GM12864 (cell line): Measurements from ENCODE around the gene PRKRIP1.

Source experiments
- DNase-seq: peaks from one replicate; pipeline ENCODE4 v3.0.0-alpha.2; 2011; ENCODE audit warnings: low read depth
- H3K4me3 ChIP-seq: 2 replicates; pipeline ENCODE4 v1.5.1; 2011; ENCODE audit warnings: mild to moderate bottlenecking, low read depth, low read length, control low read depth
- TF ChIP-seq, protein P1 (sequence below): IDR thresholded peaks from 2 replicates; pipeline ENCODE4 v1.5.1; 2011; ENCODE audit warnings: low read depth, mild to moderate bottlenecking, moderate library complexity, low read length, control low read depth, inconsistent platforms; ENCODE audit errors: missing control alignments

The PRKRIP1 gene

DNA sequence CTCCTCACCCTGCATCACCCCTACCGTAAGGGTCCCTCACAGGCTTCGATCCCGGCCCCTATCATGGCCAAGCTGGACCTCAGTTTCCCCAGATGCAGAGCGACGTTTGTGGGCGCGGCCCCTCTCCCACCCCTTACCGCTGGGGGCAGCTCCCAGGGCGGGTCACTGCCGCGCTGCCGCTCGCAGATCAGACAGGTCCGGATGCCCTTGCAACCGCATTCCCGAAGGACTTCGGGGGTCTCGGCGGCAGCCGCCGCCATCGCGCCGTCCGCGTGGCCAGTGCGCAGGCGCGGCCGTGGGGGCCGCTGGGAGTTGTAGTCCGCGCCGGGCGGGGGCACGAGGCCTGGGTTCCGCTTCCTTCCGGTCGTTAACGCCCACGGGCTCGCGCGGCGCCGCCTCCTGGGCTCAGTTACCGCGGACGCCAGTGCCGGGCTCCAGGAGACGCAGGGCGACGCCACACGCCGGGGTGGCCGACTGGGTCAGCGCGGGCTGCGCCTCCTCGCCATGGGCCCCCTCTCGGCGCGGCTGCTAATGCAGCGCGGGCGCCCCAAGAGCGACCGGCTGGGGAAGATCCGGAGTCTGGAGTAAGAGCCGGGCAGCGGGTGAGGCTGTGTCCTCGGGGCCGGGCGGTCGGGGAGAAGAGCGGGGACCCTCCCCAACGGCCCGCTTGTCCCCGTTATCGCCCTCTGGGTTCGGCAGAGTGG is 68.6 kb downstream of the PRKRIP1 start, which contains the start of the genes ALKBH4 and LRWD1:
TSS of gene ALKBH4 (minus strand) at position 287 of the 704 bp plus-strand sequence. CDS start at position 260, 27 bp downstream.
TSS of gene LRWD1 (plus strand) at position 408 of the 704 bp plus-strand sequence. CDS start at position 505, 97 bp downstream.
- peak; percentile 83 for DNase-seq
- H3K4me3 ChIP-seq = peak within 1 kb of the TSS; percentile 95
- TF ChIP-seq, protein P1, sequence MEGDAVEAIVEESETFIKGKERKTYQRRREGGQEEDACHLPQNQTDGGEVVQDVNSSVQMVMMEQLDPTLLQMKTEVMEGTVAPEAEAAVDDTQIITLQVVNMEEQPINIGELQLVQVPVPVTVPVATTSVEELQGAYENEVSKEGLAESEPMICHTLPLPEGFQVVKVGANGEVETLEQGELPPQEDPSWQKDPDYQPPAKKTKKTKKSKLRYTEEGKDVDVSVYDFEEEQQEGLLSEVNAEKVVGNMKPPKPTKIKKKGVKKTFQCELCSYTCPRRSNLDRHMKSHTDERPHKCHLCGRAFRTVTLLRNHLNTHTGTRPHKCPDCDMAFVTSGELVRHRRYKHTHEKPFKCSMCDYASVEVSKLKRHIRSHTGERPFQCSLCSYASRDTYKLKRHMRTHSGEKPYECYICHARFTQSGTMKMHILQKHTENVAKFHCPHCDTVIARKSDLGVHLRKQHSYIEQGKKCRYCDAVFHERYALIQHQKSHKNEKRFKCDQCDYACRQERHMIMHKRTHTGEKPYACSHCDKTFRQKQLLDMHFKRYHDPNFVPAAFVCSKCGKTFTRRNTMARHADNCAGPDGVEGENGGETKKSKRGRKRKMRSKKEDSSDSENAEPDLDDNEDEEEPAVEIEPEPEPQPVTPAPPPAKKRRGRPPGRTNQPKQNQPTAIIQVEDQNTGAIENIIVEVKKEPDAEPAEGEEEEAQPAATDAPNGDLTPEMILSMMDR = no peak

GRCh38 chr7:102466097-102466496 is 69.9 kb downstream of the PRKRIP1 start:
- TF ChIP-seq, protein P1 = no peak
- peak overlapping the region; percentile 95 for H3K4me3 ChIP-seq
- DNase-seq = no peak

- no peak for DNase-seq
- TF ChIP-seq, protein P1 = no peak
Observed at GRCh38 chr7:102467581-102468477, 71.7 kb downstream of the PRKRIP1 start.

GRCh38 chr7:102468478-102469350 is 72.6 kb downstream of the PRKRIP1 start:
- H3K4me3 ChIP-seq = no peak overlapping the region
- no peak for DNase-seq
- TF ChIP-seq, protein P1 = no peak

More at GRCh38 chr7:102467581-102468477, 71.7 kb downstream of the PRKRIP1 start:
- H3K4me3 ChIP-seq = no peak overlapping the region

- DNase-seq = no peak
- TF ChIP-seq, protein P1 = no peak
- H3K4me3 ChIP-seq = no peak overlapping the region
Observed at GRCh38 chr7:102469351-102469971, 73.3 kb downstream of the PRKRIP1 start.
